ENCODE data around the gene BORCS5. TPM values are rescaled to one million over a fixed set of nuclear protein-coding genes. Genes with fewer than 3 reads are reported as not detected.

BORCS5 gene
- total and polyA plus RNA-seq, 2 of the 8 experiments (the other 6 are each of a cell fraction or from before 2014, with no cell fraction given), result 8.3 to 17.4 TPM

- TF ChIP-seq E2F6 (IDR thresholded peaks at IDR 0.05), result no peak
These were observed 92.7 kb downstream of the BORCS5 start (continued) for GRCh38 chr12:12449533-12450025.
